Peyer's patch (tissue), 4 donors: ENCODE data around the gene RAC3. TPM values are rescaled to one million over a fixed set of nuclear protein-coding genes. Genes with fewer than 3 reads are reported as not detected.
A peak's percentile ranks its signal among the peaks of the same experiment; 100 is the strongest.

Source experiments
- DNase-seq, 3 donors: peaks; one replicate each; pipeline ENCODE4 v3.0.0-alpha.2; 2017 to 2019
- H3K27ac ChIP-seq, 4 donors: fragments of 200-600 bp; sonication (generic); one replicate each; pipeline ENCODE4 v1.5.1; 2016 to 2019
- H3K27me3 ChIP-seq, 2 donors: fragments of 200-600 bp; sonication (generic); one replicate each; pipeline ENCODE4 v1.5.1; 2019
- H3K36me3 ChIP-seq, 3 donors: fragments of 200-600 bp; sonication (generic); one replicate each; pipeline ENCODE4 v1.5.1; 2016 to 2019
- H3K4me1 ChIP-seq, 4 donors: fragments of 200-600 bp; sonication (generic); one replicate each; pipeline ENCODE4 v1.5.1; 2016 to 2019
- H3K4me3 ChIP-seq, 4 donors: fragments of 200-600 bp; sonication (generic); 1 replicate in 3 of 4; 2 replicates in 1 of 4; pipeline ENCODE4 v1.5.1; 2016 to 2019; ENCODE audit warnings: mild to moderate bottlenecking in 1 of 4
- H3K9me3 ChIP-seq, 4 donors: fragments of 200-600 bp; sonication (generic); one replicate each; pipeline ENCODE4 v1.5.1; 2016 to 2019; ENCODE audit warnings: mild to moderate bottlenecking in 1 of 4
- CTCF ChIP-seq, 6 experiments: fragments of 450-650 bp in 4 of 6; fragments of 200-600 bp in 2 of 6; sonication (generic) in 1 of 6; IDR thresholded peaks; one replicate each; pipeline ENCODE4 v1.5.1; 2017 to 2019; ENCODE audit warnings: antibody characterized with exemption in 6 of 6, mild to moderate bottlenecking in 3 of 6, moderate library complexity in 1 of 6
- POLR2A ChIP-seq, 2 donors: fragments of 450-650 bp; IDR thresholded peaks; one replicate each; pipeline ENCODE4 v1.5.1; 2017; ENCODE audit warnings: antibody characterized with exemption in 2 of 2, mild to moderate bottlenecking in 2 of 2, moderate library complexity in 2 of 2
- total RNA-seq, 4 donors: library from RNA; depleted of rRNA; stranded (reverse); fragments of >200 nt; gene quantifications; one replicate each; pipeline ENCODE4 v1.1.0, GENCODE V29; 2016

The RAC3 gene
- total RNA-seq, 4 donors from 2014 or later = 4.6 to 20.6 (median 9.8) TPM

GRCh38 chr17:82025401-82026107, 5.9 kb upstream of the RAC3 start:
- peaks cover 3 to 31% (median 25%) of the 10 kb centered on the region in 4 donors for H3K4me1 ChIP-seq
- no peaks in the 10 kb centered on the region for H3K27me3 ChIP-seq
- DNase-seq = no peak
- H3K36me3 ChIP-seq = no peaks in the 10 kb centered on the region
- no peaks in the 10 kb centered on the region for H3K9me3 ChIP-seq
- no peak overlapping the region for H3K27ac ChIP-seq
- TF ChIP-seq CTCF (IDR thresholded peaks at IDR 0.05) = no peak
- TF ChIP-seq POLR2A (IDR thresholded peaks at IDR 0.05) = no peak
- no peak overlapping the region for H3K4me3 ChIP-seq

GRCh38 chr17:82028246-82028645, 3.2 kb upstream of the RAC3 start:
- H3K4me3 ChIP-seq = no peak overlapping the region
- TF ChIP-seq POLR2A (IDR thresholded peaks at IDR 0.05) = no peak
- TF ChIP-seq CTCF (IDR thresholded peaks at IDR 0.05) = no peak
- DNase-seq = no peak
- H3K9me3 ChIP-seq = no peaks in the 10 kb centered on the region
- H3K27me3 ChIP-seq = no peaks in the 10 kb centered on the region
- no peak overlapping the region for H3K27ac ChIP-seq
- H3K4me1 ChIP-seq = peaks cover 3 to 26% (median 15%) of the 10 kb centered on the region in 4 donors
- no peaks in the 10 kb centered on the region for H3K36me3 ChIP-seq

- no peaks in the 10 kb centered on the region for H3K9me3 ChIP-seq
- no peaks in the 10 kb centered on the region for H3K27me3 ChIP-seq
- H3K36me3 ChIP-seq = no peaks in the 10 kb centered on the region
- H3K4me3 ChIP-seq = no peak overlapping the region
- DNase-seq = no peak
- peaks cover 2 to 20% (median 13%) of the 10 kb centered on the region in 4 donors for H3K4me1 ChIP-seq
- no peak overlapping the region for H3K27ac ChIP-seq
- no peak for TF ChIP-seq POLR2A (IDR thresholded peaks at IDR 0.05)
- TF ChIP-seq CTCF (IDR thresholded peaks at IDR 0.05) = no peak
Observed at GRCh38 chr17:82028966-82029365, 2.5 kb upstream of the RAC3 start.

- no peak for TF ChIP-seq CTCF (IDR thresholded peaks at IDR 0.05)
- TF ChIP-seq POLR2A (IDR thresholded peaks at IDR 0.05) = no peak
- Histone ChIP-seq H3K27ac (no peak overlapping the region), H3K27me3 (no peaks in the 10 kb centered on the region), H3K9me3 (no peaks in the 10 kb centered on the region), H3K36me3 (no peaks in the 10 kb centered on the region), H3K4me1 (peaks cover 0 to 19% (median 10%) of the 10 kb centered on the region in 4 donors), H3K4me3 (no peak overlapping the region)
- no peak for DNase-seq
Observed at GRCh38 chr17:82029391-82029790, 2.1 kb upstream of the RAC3 start.

GRCh38 chr17:82029990-82030469, 1.4 kb upstream of the RAC3 start:
- H3K36me3 ChIP-seq = no peaks in the 10 kb centered on the region
- TF ChIP-seq CTCF (IDR thresholded peaks at IDR 0.05) (no peak), POLR2A (IDR thresholded peaks at IDR 0.05) (no peak)
- peak overlapping the region in 1 of 4 donors; percentile 65 for H3K27ac ChIP-seq
- DNase-seq = no peak
- H3K4me1 ChIP-seq = peaks cover 0 to 19% (median 9%) of the 10 kb centered on the region in 4 donors
- H3K27me3 ChIP-seq = no peaks in the 10 kb centered on the region
- H3K4me3 ChIP-seq = peak overlapping the region in 3 of 4 donors; percentile 34 to 74 (median 64)
- no peaks in the 10 kb centered on the region for H3K9me3 ChIP-seq
